Muscle of arm (tissue), 12 donors: ENCODE measurements around the gene SLC19A1. TPM values are rescaled to one million over a fixed set of nuclear protein-coding genes. Genes with fewer than 3 reads are reported as not detected.

Source experiments
- polyA plus RNA-seq, 12 donors: library from polyadenylated mRNA; unstranded; fragments of 120-200 nt; gene quantifications; one replicate each; pipeline ENCODE4 v1.2.1, GENCODE V29; 2013; ENCODE audit not compliant: insufficient read length in 12 of 12

Gene SLC19A1
- polyA plus RNA-seq, 12 donors: 4.9 to 24.9 (median 16.9) TPM; not detected in 1

Other genes starting within 250 kb of the SLC19A1 start
- gene COL18A1, start 137.3 kb downstream of the SLC19A1 start, polyA plus RNA-seq: 100 to 1,000 TPM in 3 of 12 donors, 10 to 100 TPM in 9; 45.6 to 181 (median 71.3) TPM
- gene PCBP3, start 101.3 kb upstream of the SLC19A1 start, polyA plus RNA-seq: 1 to 10 TPM in 8 of 12 donors, under 1 TPM in 2, not detected in 2; 0.88 to 4.2 (median 1.3) TPM